ENCODE data around the gene LUZP4.

- TF ChIP-seq, protein P1, sequence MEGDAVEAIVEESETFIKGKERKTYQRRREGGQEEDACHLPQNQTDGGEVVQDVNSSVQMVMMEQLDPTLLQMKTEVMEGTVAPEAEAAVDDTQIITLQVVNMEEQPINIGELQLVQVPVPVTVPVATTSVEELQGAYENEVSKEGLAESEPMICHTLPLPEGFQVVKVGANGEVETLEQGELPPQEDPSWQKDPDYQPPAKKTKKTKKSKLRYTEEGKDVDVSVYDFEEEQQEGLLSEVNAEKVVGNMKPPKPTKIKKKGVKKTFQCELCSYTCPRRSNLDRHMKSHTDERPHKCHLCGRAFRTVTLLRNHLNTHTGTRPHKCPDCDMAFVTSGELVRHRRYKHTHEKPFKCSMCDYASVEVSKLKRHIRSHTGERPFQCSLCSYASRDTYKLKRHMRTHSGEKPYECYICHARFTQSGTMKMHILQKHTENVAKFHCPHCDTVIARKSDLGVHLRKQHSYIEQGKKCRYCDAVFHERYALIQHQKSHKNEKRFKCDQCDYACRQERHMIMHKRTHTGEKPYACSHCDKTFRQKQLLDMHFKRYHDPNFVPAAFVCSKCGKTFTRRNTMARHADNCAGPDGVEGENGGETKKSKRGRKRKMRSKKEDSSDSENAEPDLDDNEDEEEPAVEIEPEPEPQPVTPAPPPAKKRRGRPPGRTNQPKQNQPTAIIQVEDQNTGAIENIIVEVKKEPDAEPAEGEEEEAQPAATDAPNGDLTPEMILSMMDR (IDR thresholded peaks at IDR 0.05): no peak
- TF ChIP-seq POLR2A (IDR thresholded peaks at IDR 0.05): no peak
These were observed 25.5 kb upstream of the LUZP4 start for GRCh38 chrX:115264009-115264408.
